HG02981 (cell line): ENCODE data around the gene LOXL1.

Source experiments
- ATAC-seq: cut with Tn5 transposase; IDR thresholded peaks from one replicate; pipeline ENCODE4 v1.9.1; 2021; ENCODE audit warnings: mild to moderate bottlenecking, moderate library complexity; ENCODE audit not compliant: unreplicated experiment

Gene LOXL1

GRCh38 chr15:73926219-73927002 is at the start of gene LOXL1:
LOXL1 (plus strand) TSS chr15:73926462; CDS start chr15:73926784, 322 bp downstream.
- no peak for ATAC-seq

- ATAC-seq, result no peak
Observed at GRCh38 chr15:73879426-73879825, 46.8 kb upstream of the LOXL1 start.

GRCh38 chr15:73881579-73882320 is 44.5 kb upstream of the LOXL1 start:
- no peak for ATAC-seq

GRCh38 chr15:73882761-73883419 is 43.4 kb upstream of the LOXL1 start:
- ATAC-seq, result no peak

- ATAC-seq, result no peak
Observed at GRCh38 chr15:73884159-73884558, 42.1 kb upstream of the LOXL1 start.

- ATAC-seq, result no peak
Observed at GRCh38 chr15:73885954-73886700, 40.1 kb upstream of the LOXL1 start.

- ATAC-seq, result no peak
Observed at GRCh38 chr15:73886717-73887345, 39.4 kb upstream of the LOXL1 start.

GRCh38 chr15:73887481-73887880 is 38.8 kb upstream of the LOXL1 start:
- ATAC-seq, result no peak

- ATAC-seq, result no peak
Observed at GRCh38 chr15:73888224-73889041, 37.8 kb upstream of the LOXL1 start.

GRCh38 chr15:73889053-73889761 is 37.1 kb upstream of the LOXL1 start:
- ATAC-seq, result no peak

GRCh38 chr15:73889762-73890124 is 36.5 kb upstream of the LOXL1 start:
- ATAC-seq, result no peak

GRCh38 chr15:73891328-73892315 is 34.6 kb upstream of the LOXL1 start:
- no peak for ATAC-seq

GRCh38 chr15:73892446-73893226 is 33.6 kb upstream of the LOXL1 start:
- ATAC-seq, result no peak

GRCh38 chr15:73894133-73894814 is 32.0 kb upstream of the LOXL1 start:
- ATAC-seq, result no peak

GRCh38 chr15:73897441-73898261 is 28.6 kb upstream of the LOXL1 start:
- ATAC-seq, result no peak
